Activated CD4-positive, alpha-beta T cell treated with anti-CD3 and anti-CD28 coated beads for 24 hours (primary cell): Measurements from ENCODE around the gene FTO.

Experiments
- DNase-seq, 2 donors: peaks; one replicate each; pipeline ENCODE4 v3.0.0-alpha.2; 2020; ENCODE audit warnings: low read depth in 2 of 2

FTO gene

DNA sequence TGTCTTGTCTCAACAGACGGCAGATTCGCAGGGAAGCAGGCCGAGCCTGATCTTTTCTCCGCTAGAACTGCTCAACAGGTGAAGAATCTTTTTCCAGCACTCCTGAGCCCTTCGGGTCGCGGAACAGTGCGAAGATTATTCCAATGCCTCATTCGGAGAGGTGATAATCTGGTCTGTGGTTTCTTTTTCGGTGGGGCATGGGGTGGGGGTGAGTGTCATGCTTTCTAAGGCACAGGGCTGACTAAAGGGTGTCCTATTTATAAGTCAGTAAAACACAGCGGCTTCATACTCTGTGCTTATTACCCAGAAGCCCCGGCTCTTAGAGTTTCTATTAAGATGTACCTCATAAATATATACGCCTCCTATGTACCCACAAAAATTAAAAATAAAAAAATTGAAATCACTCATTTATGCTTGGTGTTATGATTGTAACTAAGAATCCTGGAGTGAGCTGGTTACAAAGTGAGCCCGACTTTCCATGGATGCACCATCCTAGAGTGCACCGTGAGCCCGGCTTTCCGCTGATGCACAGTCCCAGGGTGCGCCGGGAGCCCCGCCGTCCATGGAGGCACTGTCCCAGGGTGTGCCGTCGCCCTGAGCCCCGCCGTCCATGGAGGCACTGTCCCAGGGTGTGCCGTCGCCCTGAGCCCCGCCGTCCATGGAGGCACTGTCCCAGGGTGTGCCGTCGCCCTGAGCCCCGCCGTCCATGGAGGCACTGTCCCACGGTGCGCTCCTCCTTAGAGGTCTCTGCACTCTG, 417.8 kb downstream of the FTO start:
- no peak for DNase-seq

GRCh38 chr16:54123766-54124165, 419.8 kb downstream of the FTO start:
- DNase-seq: no peak

DNA sequence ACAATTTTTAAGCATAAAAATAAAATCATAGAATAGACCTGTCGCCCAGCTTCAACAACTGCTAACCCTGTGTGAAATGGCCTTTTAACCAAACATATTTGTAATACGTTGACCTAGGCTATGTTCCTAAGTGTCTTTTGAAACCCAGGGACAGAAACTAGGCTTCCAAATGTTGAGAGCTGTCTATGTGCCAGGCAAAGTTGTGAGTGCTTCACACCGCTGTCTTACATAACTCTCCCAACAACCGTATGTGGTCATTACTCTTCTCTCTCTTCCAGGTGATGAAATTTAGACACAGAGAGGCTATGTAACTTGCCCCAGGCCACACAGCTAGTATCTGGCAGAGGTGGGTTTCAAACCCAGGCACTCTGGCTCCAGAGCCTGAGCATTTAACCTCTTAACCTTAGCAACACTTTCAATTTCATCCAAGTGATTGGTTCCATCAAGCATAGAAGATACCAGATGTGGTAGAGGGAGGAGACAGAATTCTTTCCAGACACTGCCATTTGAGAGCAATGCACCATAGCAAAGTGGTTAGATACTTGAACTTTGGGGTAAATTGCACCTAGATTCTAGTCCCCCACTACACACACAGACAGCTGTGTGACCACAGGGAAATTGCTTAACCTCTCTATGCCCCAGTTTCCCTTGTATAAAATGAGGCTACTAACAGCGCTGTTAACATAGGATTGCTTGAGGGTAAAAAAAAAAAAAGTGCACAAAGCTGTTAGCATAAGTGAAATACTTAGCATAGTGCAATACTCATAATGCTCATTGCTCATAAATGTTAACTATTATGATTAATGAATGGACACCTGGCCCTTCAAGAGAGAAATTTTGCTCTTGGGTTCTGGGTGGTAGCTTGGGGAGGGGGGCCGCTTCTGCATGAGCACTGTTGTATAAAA, 422.0 kb downstream of the FTO start:
- no peak for DNase-seq

GRCh38 chr16:54126907-54127306, 423.0 kb downstream of the FTO start:
- DNase-seq: no peak

DNA sequence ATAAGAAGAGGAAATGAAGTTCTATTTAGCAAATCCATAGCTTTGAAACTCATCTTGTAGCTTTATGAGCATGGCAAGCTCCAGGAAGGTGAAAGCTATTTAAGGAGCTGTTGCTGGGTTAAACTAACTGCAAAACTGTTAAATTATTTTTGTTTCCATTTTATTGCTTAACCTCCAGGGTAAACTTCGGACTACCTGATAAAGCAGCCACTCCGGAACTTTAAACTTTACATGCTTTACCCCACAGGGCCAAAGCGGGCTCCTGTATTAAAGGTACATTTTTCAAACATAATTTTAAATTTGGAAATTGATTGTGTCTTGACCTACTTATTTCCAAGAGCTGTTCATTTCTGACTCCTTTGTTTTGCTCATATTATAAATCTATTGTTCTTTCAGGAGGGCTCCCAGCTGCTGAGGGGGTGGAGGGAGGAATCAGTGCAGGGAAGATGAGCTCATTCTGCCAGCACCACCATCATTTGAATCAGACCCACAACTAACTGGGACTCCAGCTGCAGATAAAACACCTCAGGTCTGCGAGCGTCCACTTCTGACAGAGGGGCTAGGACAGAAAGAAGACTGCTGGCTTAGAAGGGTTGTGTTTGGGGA, 424.8 kb downstream of the FTO start:
- DNase-seq: no peak

DNA sequence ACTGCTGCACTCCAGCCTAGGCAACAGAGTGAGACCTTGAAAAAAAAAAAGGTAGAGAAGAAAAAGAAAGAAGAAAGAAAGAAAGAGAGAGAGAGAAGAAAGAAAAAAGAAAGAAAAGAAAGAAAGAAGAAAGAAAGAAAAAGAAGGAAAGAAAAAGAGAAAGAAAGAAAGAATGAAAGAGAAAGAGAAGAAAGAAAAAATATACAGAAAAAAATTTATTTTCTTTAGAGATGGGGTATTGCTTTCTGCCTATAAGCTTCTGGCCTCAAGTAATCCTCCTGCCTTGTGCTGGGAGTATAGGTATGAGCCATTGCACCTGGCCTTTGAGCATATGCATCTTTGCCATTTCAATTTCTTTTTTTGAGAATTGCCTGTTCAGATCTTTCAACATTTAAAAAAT, 425.9 kb downstream of the FTO start:
- no peak for DNase-seq

DNA sequence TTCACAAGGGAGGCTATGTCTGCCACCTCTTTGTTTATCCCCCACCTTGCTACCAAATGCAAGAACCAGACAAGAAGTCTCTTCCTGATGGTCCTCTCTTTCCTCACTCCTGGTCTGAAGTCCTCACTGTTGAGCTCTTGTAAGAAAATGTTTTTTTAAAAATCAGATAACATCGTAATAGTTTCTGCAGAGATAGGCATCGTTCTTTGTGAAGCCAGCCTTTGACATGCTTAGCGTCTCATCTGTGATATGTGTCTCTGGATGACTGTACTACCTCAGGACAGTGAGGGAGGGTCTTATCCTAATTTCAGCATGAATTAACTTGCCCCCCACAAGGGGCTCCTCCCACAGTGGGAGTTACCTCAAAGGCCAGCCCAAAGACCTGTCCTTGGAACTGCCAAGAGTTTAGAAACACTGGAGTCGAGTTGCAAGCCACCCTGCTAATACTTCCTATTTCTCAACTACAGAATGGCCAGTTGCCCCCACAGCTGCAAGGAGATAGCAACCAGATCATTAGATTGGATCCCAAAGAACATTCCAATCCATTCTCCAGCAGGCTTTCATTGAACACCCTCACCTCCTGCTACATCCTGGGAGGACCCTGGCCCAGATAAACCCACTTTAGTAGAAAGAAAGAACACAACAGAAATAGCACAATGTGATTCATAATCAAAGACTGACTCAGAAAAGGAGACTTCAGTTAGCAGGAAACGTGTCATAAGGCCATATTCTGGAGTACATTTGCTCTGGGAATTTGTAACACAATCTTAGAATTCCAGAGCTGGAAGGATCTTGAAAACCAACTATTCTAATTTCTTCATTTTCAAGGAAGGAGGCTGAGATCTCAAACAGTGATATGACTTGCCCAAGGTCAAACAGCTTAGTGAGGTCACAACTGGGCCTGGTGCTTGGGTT, 431.7 kb downstream of the FTO start:
- no peak for DNase-seq

DNA sequence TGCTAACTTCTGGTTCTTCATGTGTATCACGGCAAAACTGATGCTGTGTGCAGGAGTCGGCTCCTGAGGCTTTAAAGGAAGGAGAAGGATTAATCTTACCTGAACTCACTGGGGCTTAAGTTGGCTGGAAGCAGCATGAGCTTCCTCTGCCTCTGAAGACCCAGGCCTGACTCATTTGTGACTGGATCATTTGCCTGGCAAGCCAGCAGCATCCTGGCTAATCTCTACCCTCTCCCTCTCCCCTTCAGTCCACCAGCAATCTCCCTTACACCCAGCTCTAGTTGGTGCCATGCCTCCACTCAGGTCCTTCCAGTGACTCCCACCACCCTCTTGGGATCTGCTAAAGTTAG, 432.3 kb downstream of the FTO start:
- no peak for DNase-seq

DNA sequence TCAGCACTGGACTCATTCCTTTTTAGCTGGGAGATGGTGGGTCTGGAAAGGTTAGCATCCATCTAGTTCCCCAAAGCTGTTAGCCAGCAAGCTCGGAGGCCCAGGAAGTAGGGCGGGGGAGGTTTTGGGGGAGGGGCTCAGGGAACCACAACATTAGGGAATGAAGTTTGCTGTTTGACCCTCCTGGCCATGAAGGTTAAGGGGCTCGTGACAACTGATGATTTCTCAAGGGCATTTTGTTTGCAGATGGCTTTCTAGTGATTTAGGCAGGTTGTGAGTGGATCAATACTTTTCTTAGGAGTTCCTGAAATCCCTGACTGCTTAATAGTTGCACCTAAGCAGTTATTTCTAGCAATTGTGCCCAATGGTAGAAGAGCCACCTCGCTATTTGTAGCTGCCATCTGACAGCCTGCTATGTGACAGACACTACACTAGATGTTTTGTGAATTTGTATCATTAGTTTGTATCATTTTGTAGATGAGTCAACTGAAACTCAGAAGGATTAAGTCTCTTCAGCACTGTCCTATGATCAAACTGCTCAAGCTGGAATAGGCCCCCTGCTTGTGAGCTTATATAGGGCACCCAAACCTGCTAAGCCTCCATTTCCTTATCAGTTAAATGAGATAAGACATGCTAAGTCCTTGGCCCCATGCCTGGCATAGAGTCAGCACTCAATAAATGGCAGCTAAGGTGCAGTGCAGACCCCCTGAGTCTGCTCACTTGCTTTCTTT, 436.3 kb downstream of the FTO start:
- no peak for DNase-seq

DNA sequence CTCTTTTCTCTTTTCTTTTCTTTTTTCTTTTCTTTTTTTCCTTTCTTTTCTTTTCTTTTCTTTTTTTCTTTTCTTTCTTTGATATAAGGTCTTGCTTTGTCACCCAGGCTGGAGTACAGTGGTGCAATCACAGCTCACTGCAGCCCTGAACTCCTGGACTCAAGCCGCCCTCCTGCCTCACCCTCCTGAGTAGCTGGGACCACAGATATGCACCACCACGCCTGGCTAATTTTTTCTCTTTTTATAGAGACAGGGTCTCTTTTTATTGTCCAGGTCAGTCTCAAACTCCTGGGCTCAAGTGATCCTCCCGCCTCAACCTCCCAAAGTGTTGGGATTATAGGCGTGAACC, 436.8 kb downstream of the FTO start:
- DNase-seq: no peak

GRCh38 chr16:54142787-54143186, 438.8 kb downstream of the FTO start:
- no peak for DNase-seq

GRCh38 chr16:54143410-54143809, 439.5 kb downstream of the FTO start:
- no peak for DNase-seq

DNA sequence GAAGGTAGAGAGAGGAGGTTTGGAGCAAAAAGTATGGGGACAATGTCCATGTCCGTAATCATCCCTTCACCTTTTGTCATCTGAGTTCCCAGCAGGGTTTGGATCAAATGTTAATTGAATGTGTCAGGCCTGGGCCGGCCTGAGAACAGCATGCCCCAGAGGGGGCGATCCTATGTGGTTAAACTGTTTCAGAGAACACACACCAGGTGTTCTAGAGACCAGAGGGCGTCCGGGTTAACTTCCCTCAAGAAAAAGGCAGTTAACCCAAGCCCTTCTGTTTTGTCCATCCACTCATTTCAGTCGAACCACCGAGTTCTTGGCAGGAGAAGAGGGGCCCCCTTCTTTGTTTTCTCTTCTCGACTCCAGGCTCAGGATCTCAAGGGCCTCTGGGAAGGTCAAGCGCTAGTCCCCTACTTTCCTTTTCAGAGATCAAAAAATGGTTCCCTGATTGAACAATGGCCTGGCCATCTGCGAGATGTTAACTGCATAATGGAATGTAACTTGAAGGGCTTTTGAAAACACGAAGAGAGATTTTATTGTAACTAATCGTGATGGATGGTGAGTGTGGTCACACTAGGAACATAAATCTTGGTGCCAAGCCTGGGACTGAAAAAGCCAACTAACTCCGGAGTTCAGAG, 440.1 kb downstream of the FTO start:
- DNase-seq: no peak

DNA sequence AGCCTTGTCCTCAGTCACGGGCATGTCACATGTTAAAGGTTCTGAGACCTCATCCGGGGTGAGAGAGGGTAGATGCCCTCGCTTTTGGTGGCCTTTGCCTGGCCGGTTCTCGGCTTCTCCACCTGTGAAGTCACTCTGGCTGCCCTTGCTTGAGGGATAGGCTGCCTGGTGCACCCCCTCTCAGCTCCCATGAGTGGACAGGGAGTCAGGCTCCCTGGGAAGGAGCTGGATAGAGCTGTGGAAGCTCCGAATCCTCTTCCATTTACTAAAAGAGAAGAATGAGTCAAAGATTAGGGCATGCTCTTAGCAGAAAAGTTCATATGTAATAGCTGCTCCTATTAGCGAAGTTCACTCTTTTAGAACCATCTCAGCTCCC, 440.6 kb downstream of the FTO start:
- DNase-seq: no peak

GRCh38 chr16:54145881-54146280, 441.9 kb downstream of the FTO start:
- DNase-seq: no peak

- DNase-seq: no peak
These were observed 445.0 kb downstream of the FTO start for GRCh38 chr16:54148974-54149373.

- no peak for DNase-seq
These were observed 446.9 kb downstream of the FTO start for GRCh38 chr16:54150861-54151260.

GRCh38 chr16:54152362-54153239, 448.6 kb downstream of the FTO start:
- no peak for DNase-seq

DNA sequence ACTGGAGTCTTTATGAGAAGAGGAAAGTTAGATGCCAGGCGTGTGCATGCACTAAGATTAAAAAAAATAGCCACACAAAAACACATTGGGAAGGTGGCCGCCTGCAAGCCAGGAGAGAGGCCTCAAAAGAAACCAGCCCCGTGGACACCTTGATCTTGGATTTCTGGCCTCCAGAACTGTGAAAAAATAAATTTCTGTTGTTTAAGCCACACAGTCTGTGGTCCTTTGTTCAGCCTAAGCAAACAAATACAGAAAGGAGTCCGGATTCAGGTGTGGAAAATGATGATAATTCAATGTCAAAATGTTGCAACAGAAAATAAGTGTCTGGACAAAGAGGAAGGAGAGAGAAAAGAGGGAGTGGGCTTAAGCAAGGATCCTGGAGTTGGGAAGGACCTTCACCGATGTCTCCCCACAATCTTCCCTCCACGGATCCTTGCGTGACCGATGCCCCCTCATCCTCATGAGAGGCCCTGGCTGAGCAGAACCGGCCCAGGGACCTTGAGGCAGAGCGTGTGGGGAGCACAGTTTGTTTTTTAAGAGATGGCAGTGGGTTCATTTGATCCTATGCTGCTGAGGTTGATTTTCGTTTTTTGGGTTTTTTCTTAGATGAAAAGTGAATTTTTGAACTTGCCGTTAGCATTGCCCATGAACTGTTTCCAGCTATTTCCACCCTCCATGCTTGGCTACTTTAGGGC, 449.4 kb downstream of the FTO start:
- no peak for DNase-seq
